GM18951 (cell line): ENCODE data around the gene SESN1.

Experiments used
- POLR2A ChIP-seq: IDR thresholded peaks from 4 replicates; pipeline ENCODE4 v1.6.1; 2011; ENCODE audit warnings: mild to moderate bottlenecking; ENCODE audit not compliant: insufficient read length, insufficient read depth; ENCODE audit errors: extremely low read depth
- in situ Hi-C: fragments of 300-500 bp; cut with MboI; formaldehyde crosslinking; loops from one replicate; pipeline ENCODE4 v1.12.0; 2022; ENCODE audit warnings: low sequenced_read_pairs, mixed read lengths, inconsistent platforms; ENCODE audit not compliant: unreplicated experiment

Gene SESN1

GRCh38 chr6:109002882-109003281 is 91.8 kb downstream of the SESN1 start:
- in situ Hi-C loops = no loop called here

GRCh38 chr6:109002051-109002697 is 92.5 kb downstream of the SESN1 start:
- TF ChIP-seq POLR2A = no peak
- in situ Hi-C loops = no loop called here

More at GRCh38 chr6:109002882-109003281, 91.8 kb downstream of the SESN1 start:
- TF ChIP-seq POLR2A = no peak

- in situ Hi-C loops = no loop called here
- TF ChIP-seq POLR2A = no peak
These were observed 93.3 kb downstream of the SESN1 start for GRCh38 chr6:109001291-109001894.

- no peak for TF ChIP-seq POLR2A
- in situ Hi-C loops = no loop called here
These were observed 94.4 kb downstream of the SESN1 start for GRCh38 chr6:109000289-109000688.

GRCh38 chr6:108999428-108999827 is 95.2 kb downstream of the SESN1 start:
- in situ Hi-C loops = no loop called here
- TF ChIP-seq POLR2A = no peak

GRCh38 chr6:108998485-108998884 is 96.2 kb downstream of the SESN1 start:
- in situ Hi-C loops = no loop called here
- TF ChIP-seq POLR2A = no peak

GRCh38 chr6:108996208-108996607 is 98.4 kb downstream of the SESN1 start:
- no peak for TF ChIP-seq POLR2A

GRCh38 chr6:108995296-108995695 is 99.3 kb downstream of the SESN1 start:
- in situ Hi-C loops = no loop called here
- no peak for TF ChIP-seq POLR2A

More at GRCh38 chr6:108996208-108996607, 98.4 kb downstream of the SESN1 start:
- in situ Hi-C loops = no loop called here

GRCh38 chr6:108993876-108994275 is 100.8 kb downstream of the SESN1 start:
- in situ Hi-C loops = no loop called here
- TF ChIP-seq POLR2A = no peak

- TF ChIP-seq POLR2A = no peak
- in situ Hi-C loops = no loop called here
These were observed 104.9 kb downstream of the SESN1 start for GRCh38 chr6:108989700-108990099.

GRCh38 chr6:108988765-108989164 is 105.9 kb downstream of the SESN1 start:
- in situ Hi-C loops = no loop called here

GRCh38 chr6:108988296-108988695 is 106.3 kb downstream of the SESN1 start:
- in situ Hi-C loops = no loop called here
- no peak for TF ChIP-seq POLR2A

More at GRCh38 chr6:108988765-108989164, 105.9 kb downstream of the SESN1 start:
- TF ChIP-seq POLR2A = no peak

- TF ChIP-seq POLR2A = no peak
- in situ Hi-C loops = no loop called here
These were observed 107.5 kb downstream of the SESN1 start for GRCh38 chr6:108987156-108987555.

GRCh38 chr6:108985301-108985700 is 109.3 kb downstream of the SESN1 start:
- no peak for TF ChIP-seq POLR2A

More at GRCh38 chr6:108985301-108985700, 109.3 kb downstream of the SESN1 start:
- in situ Hi-C loops = no loop called here
